ENCODE data around the gene ERBB3.

DNA sequence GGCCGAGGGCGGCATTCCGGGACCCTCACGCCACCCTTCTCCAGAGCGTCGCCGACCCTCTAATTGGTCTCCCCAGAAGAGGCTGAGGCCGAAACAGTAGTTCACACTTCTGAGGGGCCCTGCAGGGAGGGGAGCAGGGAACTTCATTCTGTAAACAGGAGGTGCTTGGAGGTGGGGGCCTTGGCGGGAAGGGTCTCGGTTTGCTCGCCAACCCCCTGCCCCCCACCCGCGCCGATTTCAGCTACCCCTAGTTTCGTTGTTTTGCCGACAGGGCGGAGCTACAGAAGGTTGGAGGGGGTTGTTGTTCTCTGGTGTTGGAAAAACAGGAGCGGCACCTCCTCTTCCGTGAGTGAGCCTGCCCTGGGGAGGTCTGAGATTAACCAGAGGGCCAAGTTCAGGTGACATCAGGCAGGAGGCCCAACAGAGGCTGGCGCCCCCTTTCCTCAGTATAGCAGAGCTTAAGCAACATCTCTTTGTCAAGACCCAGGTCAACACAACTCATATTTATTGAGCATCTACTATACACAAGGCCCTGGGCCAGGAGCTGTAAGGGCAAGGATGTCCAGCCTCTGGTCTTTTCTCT is 682 bp downstream of the ERBB3 start:
- TF ChIP-seq, protein P1, sequence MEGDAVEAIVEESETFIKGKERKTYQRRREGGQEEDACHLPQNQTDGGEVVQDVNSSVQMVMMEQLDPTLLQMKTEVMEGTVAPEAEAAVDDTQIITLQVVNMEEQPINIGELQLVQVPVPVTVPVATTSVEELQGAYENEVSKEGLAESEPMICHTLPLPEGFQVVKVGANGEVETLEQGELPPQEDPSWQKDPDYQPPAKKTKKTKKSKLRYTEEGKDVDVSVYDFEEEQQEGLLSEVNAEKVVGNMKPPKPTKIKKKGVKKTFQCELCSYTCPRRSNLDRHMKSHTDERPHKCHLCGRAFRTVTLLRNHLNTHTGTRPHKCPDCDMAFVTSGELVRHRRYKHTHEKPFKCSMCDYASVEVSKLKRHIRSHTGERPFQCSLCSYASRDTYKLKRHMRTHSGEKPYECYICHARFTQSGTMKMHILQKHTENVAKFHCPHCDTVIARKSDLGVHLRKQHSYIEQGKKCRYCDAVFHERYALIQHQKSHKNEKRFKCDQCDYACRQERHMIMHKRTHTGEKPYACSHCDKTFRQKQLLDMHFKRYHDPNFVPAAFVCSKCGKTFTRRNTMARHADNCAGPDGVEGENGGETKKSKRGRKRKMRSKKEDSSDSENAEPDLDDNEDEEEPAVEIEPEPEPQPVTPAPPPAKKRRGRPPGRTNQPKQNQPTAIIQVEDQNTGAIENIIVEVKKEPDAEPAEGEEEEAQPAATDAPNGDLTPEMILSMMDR (IDR thresholded peaks at IDR 0.05) = 0 out of 2 replicates have a peak, but pooled peaks have one; percentile 8
- no peak for TF ChIP-seq ZFX (IDR thresholded peaks at IDR 0.05; ENCODE audit: borderline replicate concordance)

All from 22Rv1 (cell line).